ENCODE measurements around the gene NTMT1. TPM values are rescaled to one million over a fixed set of nuclear protein-coding genes. Genes with fewer than 3 reads are reported as not detected.

Gene NTMT1
- total RNA-seq, 2 experiments from 2014 or later = 50.7 to 52.5 TPM

GRCh38 chr9:129679537-129679936 is 53.6 kb downstream of the NTMT1 start:
- Histone ChIP-seq H3K4me1 (ENCODE audit: insufficient read depth, low read length) (no peaks in the 10 kb centered on the region), H3K27ac (ENCODE audit: low read depth in 1 of 2, low read length in 2 of 2) (no peak overlapping the region), H3K9me3 (ENCODE audit: control insufficient read depth in 1 of 2, insufficient read depth in 1 of 2, low read length in 2 of 2) (no peaks in the 10 kb centered on the region), H3K36me3 (ENCODE audit: insufficient read depth, low read length) (no peaks in the 10 kb centered on the region), H3K27me3 (ENCODE audit: control insufficient read depth in 1 of 2, insufficient read depth in 2 of 2, low read length in 2 of 2) (peaks cover 0 to 13% of the 10 kb centered on the region in 2 experiments), H3K4me3 (ENCODE audit: low read length) (no peak overlapping the region)
- peaks cover 24% of the 10 kb centered on the region for H3K27me3 Mint-ChIP-seq
- H3K27ac Mint-ChIP-seq = no peak overlapping the region
- H3K36me3 Mint-ChIP-seq (ENCODE audit: low read depth) = no peaks in the 10 kb centered on the region
- POLR2A ChIA-PET = no interaction called here
- no peak overlapping the region for H3K4me3 Mint-ChIP-seq
- no peaks in the 10 kb centered on the region for H3K9me3 Mint-ChIP-seq
- DNase-seq = no peak
- no peaks in the 10 kb centered on the region for H3K4me1 Mint-ChIP-seq (ENCODE audit: low read depth)
- intact Hi-C loops (cut with DNase I, micrococcal nuclease) = no loop called here
- ATAC-seq (ENCODE audit: poor library complexity) = no peak
- CTCF ChIA-PET = no interaction called here
- TF ChIP-seq CTCF (IDR thresholded peaks at IDR 0.05) = no peak

- DNase-seq (no peak), ATAC-seq (ENCODE audit: poor library complexity) (no peak)
- Histone ChIP-seq H3K9me3 (ENCODE audit: control insufficient read depth in 1 of 2, insufficient read depth in 1 of 2, low read length in 2 of 2) (no peaks in the 10 kb centered on the region), H3K4me3 (ENCODE audit: low read length) (no peak overlapping the region), H3K4me1 (ENCODE audit: insufficient read depth, low read length) (no peaks in the 10 kb centered on the region), H3K27ac (ENCODE audit: low read depth in 1 of 2, low read length in 2 of 2) (no peak overlapping the region), H3K27me3 (ENCODE audit: control insufficient read depth in 1 of 2, insufficient read depth in 2 of 2, low read length in 2 of 2) (peaks cover 0 to 11% of the 10 kb centered on the region in 2 experiments), H3K36me3 (ENCODE audit: insufficient read depth, low read length) (no peaks in the 10 kb centered on the region)
- H3K9me3 Mint-ChIP-seq = no peaks in the 10 kb centered on the region
- POLR2A ChIA-PET = no interaction called here
- peaks cover 19% of the 10 kb centered on the region for H3K27me3 Mint-ChIP-seq
- CTCF ChIA-PET = no interaction called here
- intact Hi-C loops (cut with DNase I, micrococcal nuclease) = no loop called here
- H3K27ac Mint-ChIP-seq = no peak overlapping the region
- no peaks in the 10 kb centered on the region for H3K36me3 Mint-ChIP-seq (ENCODE audit: low read depth)
- no peak overlapping the region for H3K4me3 Mint-ChIP-seq
- TF ChIP-seq CTCF (IDR thresholded peaks at IDR 0.05) = no peak
- H3K4me1 Mint-ChIP-seq (ENCODE audit: low read depth) = no peaks in the 10 kb centered on the region
Measured at GRCh38 chr9:129681924-129682323, 56.0 kb downstream of the NTMT1 start.

GRCh38 chr9:129682381-129682780 is 56.4 kb downstream of the NTMT1 start:
- no peak overlapping the region for H3K27ac ChIP-seq (ENCODE audit: low read depth in 1 of 2, low read length in 2 of 2)
- H3K4me1 ChIP-seq (ENCODE audit: insufficient read depth, low read length) = no peaks in the 10 kb centered on the region
- intact Hi-C loops (cut with DNase I, micrococcal nuclease) = no loop called here
- H3K27me3 ChIP-seq (ENCODE audit: control insufficient read depth in 1 of 2, insufficient read depth in 2 of 2, low read length in 2 of 2) = peaks cover 0 to 11% of the 10 kb centered on the region in 2 experiments
- ChIA-PET POLR2A (no interaction called here), CTCF (no interaction called here)
- no peak for TF ChIP-seq CTCF (IDR thresholded peaks at IDR 0.05)
- Mint-ChIP-seq H3K27ac (no peak overlapping the region), H3K9me3 (no peaks in the 10 kb centered on the region), H3K27me3 (peaks cover 14% of the 10 kb centered on the region), H3K36me3 (ENCODE audit: low read depth) (no peaks in the 10 kb centered on the region), H3K4me3 (no peak overlapping the region), H3K4me1 (ENCODE audit: low read depth) (no peaks in the 10 kb centered on the region)
- ATAC-seq (ENCODE audit: poor library complexity) (no peak), DNase-seq (no peak)
- H3K9me3 ChIP-seq (ENCODE audit: control insufficient read depth in 1 of 2, insufficient read depth in 1 of 2, low read length in 2 of 2) = no peaks in the 10 kb centered on the region
- no peaks in the 10 kb centered on the region for H3K36me3 ChIP-seq (ENCODE audit: insufficient read depth, low read length)
- H3K4me3 ChIP-seq (ENCODE audit: low read length) = no peak overlapping the region

Measured in CD4-positive, alpha-beta T cell (primary cell).